Activated T-cell treated with anti-CD3 and anti-CD28 coated beads for 24 hours (primary cell): ENCODE measurements around the gene NDUFA8.
"Not testable (repeated sequence)": the region's sequence is repeated elsewhere in the genome, so short reads cannot be mapped to it uniquely, and the experiment has no call there.

Experiments used
- DNase-seq: peaks from one replicate; pipeline ENCODE4 v3.0.0-alpha.2; 2020; ENCODE audit warnings: low read depth

NDUFA8 gene

DNA sequence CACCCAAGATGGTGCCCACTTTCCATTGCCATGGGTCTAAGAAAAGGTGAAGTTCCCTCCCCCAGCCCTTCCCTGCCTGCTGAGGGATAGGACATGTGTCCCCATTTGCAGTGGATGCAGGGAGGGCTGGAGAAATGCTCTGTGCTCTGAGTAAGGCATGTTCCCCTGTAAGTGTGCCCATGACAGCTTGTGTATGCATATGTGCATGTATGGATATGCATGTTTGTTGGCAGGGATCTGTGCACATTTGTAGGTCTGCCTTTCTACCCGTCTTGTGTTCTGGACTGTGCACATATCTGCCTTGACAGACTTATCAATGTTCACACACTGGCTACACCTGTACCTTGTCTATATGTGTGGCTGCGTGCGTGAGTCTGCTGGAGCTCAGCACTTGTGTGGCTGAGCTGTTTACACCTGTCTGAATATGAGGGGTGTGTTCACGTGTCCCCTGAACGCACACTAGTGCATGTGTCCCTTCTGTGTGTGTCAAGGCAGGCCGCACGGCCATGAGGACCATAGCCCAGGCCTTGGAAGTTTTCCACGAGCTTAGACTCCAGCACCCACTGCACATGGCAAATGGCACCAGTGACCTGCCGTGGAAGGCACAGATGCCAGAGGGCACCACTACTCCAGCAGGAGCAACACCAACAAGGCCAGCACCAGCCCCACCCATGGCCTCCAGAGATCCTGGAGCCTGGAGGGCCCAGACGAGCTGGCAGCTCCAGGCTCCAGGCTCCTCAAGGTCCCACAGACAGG, 39.1 kb downstream of the NDUFA8 start:
- DNase-seq: no peak

DNA sequence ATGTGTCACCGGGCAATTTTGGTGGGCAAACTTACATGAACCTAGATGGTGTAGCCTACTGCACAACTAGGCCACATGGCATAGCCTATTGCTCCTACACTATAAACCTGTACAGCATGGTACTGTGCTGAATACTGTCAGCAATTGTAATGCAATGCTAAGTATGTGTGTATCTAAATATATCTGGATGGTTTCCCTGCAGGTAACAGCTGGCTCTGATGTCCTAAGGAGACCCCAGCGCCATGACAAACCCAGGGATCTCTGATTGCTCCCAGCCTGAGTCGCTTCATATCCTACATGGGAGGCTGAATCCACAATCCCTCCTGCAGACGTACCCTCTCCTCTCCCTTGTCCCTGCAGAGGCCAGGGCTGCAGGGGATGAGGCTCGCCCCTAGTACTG, 39.9 kb downstream of the NDUFA8 start:
- no peak for DNase-seq

DNA sequence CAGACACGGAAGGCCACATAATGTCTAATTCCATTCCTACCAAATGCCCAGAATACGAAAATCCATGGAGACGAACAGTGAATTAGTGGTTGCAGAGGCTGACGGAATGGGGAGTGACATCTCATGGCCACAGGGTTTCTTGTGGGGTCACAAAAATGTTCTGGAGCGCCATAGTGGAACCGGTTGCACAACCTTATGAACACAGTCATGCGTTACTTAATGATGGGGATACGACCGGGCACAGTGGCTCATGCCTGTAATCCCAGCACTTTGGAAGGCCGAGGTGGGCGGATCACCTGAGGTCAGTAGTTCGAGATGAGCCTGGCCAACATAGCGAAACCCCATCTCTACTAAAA, 40.4 kb downstream of the NDUFA8 start:
- DNase-seq: no peak

DNA sequence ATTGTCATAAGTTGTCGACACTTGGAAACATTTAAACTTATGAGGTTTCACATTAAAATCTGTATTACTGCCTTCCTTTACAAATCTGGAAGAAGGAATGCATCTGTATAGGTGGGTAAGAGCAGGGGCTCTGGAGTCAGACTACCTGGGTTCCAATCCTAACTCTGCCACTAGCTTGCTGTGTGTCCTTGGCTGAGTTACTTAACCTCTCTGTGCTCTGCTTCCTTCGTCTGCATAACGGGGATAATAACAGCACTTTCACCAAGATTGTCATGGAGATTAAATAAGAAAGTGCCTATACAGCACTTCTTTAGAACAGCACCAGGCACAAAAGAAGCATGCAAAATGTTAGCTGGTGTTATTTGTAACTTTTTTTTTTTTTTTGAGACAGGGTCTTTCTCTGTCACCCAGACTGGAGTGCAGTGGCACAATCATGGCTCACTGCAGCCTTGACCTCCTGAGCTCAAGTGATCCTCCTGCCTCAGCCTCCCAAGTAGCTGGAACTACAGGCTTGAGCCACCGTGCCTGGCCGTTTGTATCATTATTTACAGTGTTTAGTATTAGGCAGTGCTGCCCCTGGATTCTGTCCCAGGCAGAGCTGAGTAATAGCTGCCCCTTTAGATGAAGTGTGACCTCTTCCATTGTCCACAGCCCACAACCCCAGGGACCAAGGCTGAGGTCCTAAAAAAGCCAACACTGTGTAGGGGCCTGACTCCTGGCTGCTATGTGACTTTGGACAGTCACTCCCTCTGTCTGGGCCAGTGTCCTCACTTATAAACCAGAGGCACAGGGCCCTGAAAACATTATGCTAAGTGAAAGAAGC, 41.0 kb downstream of the NDUFA8 start:
- no peak for DNase-seq

DNA sequence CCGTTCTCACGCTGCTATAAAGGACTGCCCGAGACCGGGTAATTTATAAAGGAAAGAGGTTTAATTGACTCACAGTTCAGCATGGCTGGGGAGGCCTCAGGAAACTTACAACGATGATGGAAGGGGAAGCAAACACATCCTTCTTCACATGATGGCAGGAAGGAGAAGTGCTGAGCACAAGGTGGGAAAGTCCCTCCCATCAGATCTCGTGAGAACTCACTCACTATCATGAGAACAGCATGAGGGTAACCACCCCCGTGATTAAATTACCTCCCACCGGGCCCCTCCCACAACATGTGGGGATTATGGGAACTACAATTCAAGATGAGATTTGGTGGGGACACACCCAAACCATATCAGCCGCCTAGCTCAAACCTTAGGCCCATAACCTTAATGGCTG, 42.3 kb downstream of the NDUFA8 start:
- DNase-seq: not testable (repeated sequence)

DNA sequence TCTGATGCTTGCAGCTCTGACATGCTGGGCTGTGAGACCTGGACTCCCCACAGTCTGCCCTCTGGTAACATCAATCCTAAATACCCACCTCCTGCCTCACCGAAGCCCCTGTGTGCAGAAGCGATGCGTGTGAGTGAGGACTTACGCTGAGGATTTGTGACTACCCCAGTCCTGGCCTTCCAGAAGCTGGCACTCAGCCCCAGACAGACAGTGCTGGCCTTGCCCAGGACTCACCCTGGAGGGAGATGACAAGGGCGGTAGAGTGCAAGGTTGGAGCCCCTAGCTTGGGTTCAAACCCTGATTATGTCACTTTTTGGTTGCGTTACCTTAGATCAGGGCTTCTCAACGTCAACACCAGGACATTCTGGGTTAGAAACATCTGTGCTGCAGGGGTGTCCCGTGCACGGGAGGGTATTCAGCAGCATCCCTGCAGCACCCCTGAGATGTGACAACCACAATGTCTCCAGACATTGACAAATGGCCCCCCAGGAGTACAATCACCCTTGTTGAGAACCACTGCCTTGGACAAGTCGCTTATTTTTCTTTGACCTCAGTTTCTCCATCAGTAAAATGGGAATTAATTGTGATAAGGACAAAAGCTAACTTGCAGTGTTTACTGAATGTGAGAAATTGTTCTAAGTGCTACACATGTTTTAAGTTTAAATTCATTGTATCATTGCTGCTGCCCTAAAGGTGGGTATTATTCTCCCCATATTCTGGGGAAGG, 43.0 kb downstream of the NDUFA8 start:
- DNase-seq: no peak

DNA sequence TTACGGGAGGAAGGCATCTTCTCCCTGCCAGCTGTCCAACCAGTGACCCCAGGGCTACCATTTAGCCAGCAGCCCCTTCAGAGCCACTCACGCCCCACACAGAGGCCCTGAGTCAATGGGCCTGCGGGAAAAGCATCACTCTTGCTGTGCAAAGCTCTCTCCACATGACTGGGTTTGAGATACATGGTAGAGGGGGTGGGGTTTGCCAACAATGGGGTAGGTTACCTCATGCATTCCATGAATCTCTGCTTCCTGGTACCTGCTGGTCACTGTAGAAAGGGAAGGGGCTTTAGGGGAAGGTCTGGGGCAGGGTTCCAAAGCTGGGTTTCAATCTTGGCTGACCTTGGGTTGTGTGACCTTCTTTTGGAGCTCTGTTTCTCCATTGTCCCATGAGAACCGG, 43.5 kb downstream of the NDUFA8 start:
- DNase-seq: no peak

DNA sequence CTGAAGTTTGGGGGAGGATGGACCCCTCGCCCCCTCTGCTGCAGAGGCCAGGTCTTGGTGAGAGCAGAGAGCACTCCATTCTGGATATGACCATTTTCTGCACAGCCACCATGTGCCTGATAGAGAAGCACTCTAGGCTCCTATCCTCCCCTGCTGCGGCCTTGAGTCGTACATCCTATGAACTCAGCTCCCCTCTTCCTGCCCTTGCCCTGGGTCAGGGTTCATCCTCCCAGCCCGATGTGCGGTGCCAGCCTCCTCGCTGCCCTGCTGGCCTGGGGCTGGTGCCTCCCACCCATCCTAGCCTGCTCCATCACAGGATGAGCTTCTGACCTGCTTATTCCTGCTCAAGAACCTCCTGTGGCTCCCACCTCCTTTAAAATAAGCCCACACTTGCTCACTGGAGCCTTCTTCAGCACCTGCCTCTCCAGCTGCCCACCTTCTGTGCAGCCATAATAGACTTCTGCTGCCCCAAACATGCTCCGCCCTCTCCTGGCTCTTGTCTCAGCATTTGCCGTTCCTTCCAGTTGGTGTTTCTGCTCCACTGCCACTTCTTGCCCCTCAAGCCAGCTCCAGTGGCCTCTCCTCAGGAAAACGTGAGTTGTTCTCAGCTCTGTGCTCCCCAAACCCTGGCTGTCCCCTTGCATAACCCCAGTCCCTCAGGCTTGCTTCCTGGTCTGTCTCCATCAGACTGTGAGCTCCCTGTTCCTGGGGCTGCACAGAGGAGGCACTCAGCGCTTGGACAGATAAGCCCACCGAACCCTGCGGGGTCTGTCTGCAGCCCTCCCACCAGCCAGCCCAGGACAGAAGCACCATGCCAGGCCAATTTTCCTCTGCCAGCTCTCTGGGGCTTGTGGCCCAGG, 44.2 kb downstream of the NDUFA8 start:
- DNase-seq: no peak

DNA sequence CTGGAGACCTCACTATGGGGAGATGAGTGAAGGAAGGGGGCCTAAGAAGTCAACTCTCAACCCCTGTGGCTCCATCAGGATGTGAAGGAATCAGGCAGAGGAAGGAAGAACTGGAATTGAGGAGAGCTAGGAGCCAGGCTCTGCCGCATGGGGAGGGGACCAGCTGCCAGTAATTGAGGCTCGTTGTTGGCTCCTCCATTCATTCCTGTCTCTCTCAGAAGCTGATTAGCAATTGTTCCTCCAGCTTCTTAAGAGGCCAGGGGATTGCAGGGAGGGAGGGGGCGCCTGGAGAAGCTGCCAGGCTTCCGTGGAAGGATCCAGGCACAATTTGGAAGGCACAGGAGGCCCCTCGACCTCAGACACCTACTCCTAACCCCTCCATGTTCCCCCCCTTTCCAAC, 46.0 kb downstream of the NDUFA8 start:
- DNase-seq: no peak

DNA sequence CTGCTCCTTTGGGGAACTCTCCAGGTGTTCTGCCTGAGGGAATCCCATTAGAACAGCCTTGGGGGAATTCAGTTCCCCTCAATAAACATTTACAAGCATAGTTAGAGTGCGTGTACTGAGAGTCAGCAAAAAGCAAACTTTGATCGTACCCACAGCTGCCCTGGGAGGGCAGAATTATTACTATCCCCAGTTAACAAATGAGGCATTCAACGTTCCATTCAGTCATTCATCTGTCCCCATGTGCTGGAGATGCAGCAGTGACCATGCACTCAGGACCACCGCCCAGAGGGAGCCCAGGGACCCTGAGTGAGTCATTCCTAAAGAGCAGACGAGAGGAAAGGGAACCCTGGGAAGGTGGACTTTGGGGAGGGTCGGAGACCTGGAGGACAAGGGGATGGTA, 47.3 kb downstream of the NDUFA8 start:
- DNase-seq: no peak

DNA sequence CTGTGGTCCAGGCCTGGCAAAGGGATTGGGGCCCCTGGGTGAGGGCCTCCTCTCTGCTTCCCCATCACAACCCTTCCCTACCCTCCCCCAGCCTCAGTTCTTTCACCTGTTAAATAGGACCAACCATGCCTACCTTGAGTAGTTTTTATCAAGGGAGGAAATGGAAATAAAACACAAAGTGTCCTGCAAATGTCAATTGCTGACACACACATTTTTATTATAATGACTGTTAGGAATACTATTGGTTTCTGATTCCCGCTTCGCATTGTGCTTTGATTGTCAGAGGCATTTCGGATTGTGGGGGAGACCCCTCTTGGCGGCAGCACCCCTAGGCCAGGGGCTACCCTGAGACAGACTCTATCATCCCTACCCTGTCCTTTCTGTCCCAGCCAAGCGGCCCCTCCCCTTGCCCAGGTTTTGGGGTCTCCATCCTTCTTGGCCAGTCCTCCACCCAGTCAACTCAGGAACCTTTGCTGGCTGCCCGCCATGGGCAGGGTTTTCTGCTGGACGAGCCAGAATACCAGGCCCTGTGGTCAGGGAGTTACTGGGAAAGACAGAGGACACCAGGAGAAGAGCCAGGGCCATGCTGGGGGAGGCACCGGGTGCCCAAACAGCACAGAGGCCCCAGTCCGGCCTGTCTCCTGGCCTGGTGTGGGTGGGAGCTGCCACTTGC, 48.0 kb downstream of the NDUFA8 start:
- no peak for DNase-seq

DNA sequence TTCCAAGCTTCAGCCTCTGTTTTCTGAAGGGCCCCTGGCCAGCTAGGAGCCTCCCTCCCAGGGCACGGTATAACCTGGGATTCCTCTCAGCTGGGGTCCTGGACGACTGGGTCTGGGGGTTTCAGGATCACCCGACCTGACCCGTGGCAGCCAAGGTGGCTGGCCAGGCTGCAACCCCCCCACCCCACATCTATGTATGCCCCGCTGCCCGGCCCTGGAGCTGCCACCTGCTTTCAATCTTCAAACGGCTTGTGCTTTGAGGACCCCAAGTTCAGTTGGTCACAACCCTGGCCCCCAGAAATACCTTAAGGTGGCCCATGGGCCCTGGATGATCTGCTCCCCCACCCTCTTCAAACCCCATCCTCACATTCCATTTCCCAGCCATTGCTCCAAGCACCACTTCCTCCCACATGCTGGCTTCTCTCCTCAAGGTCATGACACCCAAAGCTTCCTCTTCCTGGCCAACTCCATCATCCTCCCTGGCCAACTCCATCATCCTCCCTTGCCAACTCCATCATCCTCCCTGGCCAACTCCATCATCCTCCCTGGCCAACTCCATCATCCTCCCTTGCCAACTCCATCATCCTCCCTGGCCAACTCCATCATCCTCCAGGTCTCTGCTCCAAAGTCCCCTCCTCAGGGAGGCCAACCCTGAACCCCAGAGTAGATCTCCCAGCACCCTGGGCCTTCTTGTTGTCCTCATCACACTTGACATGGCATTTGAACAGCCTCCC, 49.3 kb downstream of the NDUFA8 start:
- no peak for DNase-seq

DNA sequence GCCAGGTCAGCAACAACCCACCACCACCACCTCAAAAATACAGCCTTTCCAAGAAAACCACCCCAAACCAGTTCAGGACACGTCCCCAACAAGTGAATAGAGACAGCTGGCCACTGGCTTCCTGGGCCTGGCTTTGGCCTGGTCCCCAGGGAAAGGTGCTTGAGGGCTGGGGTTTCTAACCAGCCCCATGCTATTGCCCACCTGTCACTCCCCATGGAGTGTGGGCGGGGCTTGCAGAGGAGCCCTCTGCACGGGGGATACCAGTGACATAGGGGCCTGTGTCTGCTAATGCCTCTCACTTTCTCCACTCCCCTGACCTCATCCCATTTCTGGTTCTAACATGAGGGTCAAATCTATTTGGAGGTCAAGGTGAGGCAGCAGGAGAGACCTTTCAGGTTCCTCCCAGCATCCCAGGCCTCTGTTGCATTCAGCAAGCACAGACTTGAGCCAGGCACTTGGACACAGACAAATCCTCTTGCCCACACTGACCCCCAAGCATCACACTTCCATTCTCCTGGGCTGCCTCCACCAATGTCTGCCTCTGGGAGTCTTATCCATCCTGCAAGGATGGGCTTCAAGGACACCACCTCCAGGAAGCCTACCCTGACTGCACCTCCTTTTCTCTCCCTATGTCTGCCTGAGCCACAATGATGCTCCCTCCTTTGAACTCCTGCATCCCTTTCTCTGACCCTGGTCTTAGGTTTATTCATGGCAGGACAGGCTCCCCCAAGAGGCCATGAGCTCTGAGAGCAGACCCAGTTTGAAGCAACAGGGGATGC, 50.4 kb downstream of the NDUFA8 start:
- no peak for DNase-seq

DNA sequence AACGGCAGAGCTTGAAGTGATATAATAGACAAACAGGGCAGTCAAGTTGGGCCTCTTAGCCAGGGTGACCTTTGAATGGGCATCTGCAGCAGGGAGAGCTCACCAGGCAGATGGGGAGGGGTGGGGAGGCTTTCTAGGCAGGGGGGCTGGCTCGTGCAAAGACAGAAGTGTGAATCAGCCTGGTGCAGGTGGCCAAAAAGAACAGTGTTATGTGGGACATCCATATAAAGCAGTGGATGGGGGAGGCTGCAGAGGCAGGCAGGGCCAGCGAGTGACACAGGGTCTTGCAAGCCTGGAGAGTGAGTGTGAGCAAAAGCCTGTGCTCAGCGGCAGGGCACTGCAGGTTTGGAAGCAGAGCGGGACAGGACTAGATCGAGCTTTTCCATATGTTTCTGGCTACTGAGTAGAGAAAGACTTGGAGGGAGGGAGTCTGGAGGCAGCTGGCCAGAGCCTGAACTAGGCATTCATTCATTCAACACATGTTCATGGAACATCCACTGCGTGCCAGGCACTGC, 52.2 kb downstream of the NDUFA8 start:
- DNase-seq: no peak

DNA sequence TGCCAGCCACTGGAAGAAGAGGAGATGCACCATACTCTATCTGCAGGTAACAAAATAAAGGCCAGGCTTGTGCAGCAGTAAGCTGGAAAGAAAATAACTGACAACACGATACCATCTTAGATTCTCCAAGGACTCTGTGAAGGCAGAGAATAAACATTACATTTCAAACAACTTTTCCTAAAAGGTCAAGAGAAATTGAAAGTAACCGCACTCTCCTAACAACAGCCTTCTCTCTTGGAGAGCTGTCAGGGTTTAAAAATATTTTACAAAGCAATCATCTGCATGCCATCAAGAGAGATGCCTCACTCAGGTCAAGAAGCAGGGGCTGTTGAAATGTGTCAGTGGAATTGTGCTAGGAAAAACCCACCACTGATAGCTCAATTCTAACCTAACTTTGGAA, 53.0 kb downstream of the NDUFA8 start:
- no peak for DNase-seq

DNA sequence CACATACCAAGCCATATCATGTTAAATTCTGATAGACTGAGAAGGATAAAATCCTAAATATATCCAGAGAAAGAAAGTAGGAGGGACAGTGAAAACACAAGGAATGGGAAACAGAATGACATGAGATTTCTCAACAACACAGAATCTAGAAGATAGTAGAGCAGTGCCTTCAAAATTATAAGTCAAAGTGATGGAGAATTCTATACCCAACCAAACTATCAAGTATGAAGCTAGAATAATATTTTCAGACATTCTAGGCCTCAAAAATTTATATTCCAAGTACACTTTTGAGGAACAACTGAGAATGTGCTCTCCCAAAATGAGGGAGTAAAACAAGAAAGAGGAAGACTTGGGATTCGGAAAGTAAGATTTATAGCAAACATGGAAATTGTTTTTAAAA, 55.6 kb downstream of the NDUFA8 start:
- no peak for DNase-seq

DNA sequence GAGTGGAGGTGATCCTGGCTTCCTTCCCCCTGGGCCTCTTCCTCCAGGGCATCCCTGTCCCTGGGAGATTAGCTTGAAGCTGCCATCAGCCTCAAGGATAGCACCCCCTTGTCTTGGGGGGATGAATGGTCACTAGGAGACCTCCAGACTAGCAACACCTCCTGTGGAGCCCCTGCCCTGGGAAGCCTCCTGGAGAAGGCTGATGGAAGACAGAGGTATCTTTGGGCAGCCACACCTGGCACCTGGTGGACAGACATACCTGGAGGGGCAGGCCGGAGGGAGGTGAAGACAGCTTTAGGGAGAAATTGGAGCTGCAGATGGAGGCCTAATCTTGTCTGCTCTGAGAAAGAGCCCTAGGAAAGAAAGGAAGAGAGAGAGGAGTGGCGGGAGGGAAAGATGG, 57.4 kb downstream of the NDUFA8 start:
- no peak for DNase-seq

DNA sequence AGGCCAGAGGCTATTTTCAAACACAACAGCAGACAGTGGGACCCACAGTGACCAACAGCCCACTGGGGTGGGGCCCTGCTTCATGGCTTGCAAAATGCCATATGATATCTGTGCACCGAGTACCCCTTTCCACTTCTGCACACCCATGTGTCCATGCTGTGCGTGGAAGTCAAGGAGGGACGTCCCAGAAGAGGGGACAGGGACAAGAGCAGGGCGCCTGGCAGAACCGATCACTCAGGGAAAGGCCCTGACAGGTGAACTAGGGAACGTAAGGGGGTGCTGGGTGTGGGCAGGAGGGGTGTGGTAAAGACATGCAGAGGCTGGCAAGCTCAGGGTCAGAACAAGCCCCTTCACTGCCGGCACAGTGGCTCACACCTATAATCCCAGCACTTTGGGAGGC, 58.8 kb downstream of the NDUFA8 start:
- no peak for DNase-seq

DNA sequence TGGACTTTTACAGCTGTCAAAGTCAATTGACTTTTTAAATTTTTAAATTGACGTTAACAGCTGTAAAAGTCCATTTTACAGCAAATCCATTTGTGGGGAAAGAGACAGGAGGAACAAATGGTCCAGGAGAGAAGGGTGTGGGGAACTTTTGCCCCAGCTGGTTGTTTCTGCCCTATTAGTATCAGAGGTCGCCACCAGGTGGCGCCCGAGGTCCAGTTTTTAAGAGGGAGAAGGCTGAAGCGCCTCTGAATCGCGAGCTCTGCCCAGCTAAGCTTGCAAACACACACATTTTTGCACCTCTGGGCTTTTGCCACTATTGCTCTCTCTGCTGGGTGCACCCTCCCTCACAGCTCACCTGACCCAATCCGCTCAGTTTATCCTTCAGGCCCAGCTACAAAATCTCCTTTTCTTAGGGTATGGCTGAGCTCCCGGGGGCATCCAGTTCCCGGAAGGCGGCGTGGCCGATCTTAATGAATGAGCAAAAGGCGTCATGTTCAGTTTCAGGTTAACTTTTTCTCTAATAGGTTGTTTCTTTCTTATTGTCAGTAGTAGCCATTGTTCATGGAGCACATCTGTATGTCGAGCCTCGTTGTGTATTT, 60.2 kb downstream of the NDUFA8 start:
- DNase-seq: peak; percentile 68
